Measurements from ENCODE around the gene CEP170B.

The CEP170B gene

GRCh38 chr14:104872469-104873341 lies 7.6 kb downstream of the CEP170B start:
- no peak overlapping the region for H3K27ac ChIP-seq
- TF ChIP-seq, protein P1, sequence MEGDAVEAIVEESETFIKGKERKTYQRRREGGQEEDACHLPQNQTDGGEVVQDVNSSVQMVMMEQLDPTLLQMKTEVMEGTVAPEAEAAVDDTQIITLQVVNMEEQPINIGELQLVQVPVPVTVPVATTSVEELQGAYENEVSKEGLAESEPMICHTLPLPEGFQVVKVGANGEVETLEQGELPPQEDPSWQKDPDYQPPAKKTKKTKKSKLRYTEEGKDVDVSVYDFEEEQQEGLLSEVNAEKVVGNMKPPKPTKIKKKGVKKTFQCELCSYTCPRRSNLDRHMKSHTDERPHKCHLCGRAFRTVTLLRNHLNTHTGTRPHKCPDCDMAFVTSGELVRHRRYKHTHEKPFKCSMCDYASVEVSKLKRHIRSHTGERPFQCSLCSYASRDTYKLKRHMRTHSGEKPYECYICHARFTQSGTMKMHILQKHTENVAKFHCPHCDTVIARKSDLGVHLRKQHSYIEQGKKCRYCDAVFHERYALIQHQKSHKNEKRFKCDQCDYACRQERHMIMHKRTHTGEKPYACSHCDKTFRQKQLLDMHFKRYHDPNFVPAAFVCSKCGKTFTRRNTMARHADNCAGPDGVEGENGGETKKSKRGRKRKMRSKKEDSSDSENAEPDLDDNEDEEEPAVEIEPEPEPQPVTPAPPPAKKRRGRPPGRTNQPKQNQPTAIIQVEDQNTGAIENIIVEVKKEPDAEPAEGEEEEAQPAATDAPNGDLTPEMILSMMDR (IDR thresholded peaks at IDR 0.05) = no peak
- DNase-seq (ENCODE audit: low spot score) = no peak
- H3K4me3 ChIP-seq = no peak overlapping the region

DNA sequence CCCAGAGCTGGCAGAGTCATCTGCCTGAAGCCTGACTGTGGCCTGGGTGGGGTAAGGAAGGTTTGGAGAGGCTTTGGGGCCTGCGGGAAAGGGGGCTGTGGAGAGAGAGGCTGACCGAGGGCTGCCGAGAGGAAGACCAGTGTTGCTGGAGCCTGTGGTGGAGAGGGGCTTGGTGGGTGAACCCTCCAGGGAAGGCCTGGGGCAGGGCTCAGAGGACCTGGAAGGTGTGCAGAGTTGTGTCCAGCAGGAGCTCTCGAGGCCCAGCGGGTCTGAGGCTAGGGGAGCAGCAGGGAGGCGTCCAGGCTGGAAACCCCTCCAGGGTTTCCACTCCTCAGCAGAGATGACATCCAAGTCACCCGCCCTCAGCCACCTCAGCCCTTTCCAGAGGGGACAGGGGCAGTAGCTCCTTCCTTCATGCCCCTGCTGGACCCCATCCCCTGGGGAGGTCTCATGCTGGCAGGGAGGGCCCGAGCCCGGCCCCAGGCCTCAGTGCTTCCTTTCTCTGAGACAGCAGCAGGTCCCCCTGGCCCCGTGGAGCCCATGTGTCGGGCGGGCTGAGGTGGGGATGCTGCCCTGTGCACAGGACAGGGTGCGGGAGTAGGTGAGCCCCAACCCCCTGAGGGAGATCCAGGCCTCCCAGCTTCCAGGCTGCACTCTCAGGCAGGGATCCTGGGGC lies 8.4 kb downstream of the CEP170B start:
- TF ChIP-seq, protein P1 (IDR thresholded peaks at IDR 0.05) = no peak
- no peak overlapping the region for H3K27ac ChIP-seq
- no peak for DNase-seq (ENCODE audit: low spot score)
- no peak overlapping the region for H3K4me3 ChIP-seq

- Histone ChIP-seq H3K4me3 (no peak overlapping the region), H3K27ac (no peak overlapping the region)
- no peak for DNase-seq (ENCODE audit: low spot score)
- TF ChIP-seq, protein P1 (IDR thresholded peaks at IDR 0.05) = no peak
These were observed 9.1 kb downstream of the CEP170B start for GRCh38 chr14:104874110-104874531.

- no peak for DNase-seq (ENCODE audit: low spot score)
- no peak overlapping the region for H3K27ac ChIP-seq
- no peak overlapping the region for H3K4me3 ChIP-seq
- TF ChIP-seq, protein P1 (IDR thresholded peaks at IDR 0.05) = no peak
These were observed 9.7 kb downstream of the CEP170B start for GRCh38 chr14:104874571-104875411.

DNA sequence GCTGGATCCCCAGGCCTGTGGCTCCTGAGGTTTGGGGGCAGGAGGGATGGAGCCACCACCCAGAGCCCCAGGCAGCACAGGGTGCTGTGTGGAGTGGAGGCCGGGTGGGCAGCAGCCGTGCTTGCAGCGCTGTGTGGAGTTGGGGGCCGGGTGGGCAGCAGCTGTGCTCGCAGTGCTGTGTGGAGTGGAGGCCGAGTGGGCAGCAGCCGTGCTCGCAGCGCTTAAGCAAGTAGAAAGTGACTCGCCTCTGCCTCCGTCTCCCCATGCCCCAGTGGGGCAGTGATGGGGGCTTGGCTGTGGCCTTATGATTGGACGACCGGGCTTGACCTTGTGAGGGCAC lies 10.3 kb downstream of the CEP170B start:
- no peak for DNase-seq (ENCODE audit: low spot score)
- Histone ChIP-seq H3K27ac (no peak overlapping the region), H3K4me3 (no peak overlapping the region)
- TF ChIP-seq, protein P1 (IDR thresholded peaks at IDR 0.05) = no peak

DNA sequence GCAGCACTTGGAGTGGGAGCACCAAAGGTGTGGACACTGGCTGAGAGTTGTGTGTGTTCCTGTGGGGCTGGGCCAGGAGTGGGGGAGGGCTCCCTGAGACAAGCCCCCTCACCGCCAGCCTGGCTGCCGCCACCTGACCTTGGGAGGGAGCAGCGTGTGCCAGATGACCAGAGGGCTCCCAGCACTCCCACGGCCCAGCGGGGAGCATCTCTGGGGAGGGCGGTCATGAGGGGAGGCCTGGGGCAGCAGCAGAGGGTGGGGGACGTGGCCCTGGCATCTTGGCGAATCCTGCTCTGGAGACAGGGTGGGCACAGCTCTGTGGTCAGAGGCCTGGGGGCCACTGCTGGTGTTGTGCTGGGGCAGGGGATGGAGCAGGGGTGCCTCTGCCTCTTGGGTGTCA lies 10.7 kb downstream of the CEP170B start:
- TF ChIP-seq, protein P1 (IDR thresholded peaks at IDR 0.05) = no peak
- no peak overlapping the region for H3K27ac ChIP-seq
- H3K4me3 ChIP-seq = no peak overlapping the region
- DNase-seq (ENCODE audit: low spot score) = no peak

Measured in coronary artery (tissue), 2 donors.